Duodenal mucosa (tissue), 2 donors: ENCODE measurements around the gene PSMD6.

Experiments
- H3K27ac ChIP-seq: one replicate; pipeline ENCODE4 v1.7.0; 2013; ENCODE audit warnings: low read depth, low read length
- H3K27me3 ChIP-seq, 2 donors: one replicate each; pipeline ENCODE4 v1.7.0; 2013; ENCODE audit warnings: low read length in 2 of 2, control low read depth in 1 of 2; ENCODE audit not compliant: insufficient read depth in 2 of 2, control insufficient read depth in 1 of 2
- H3K36me3 ChIP-seq, 2 donors: one replicate each; pipeline ENCODE4 v1.7.0; 2013; ENCODE audit warnings: low read length in 2 of 2, control low read depth in 1 of 2; ENCODE audit not compliant: insufficient read depth in 2 of 2, control insufficient read depth in 1 of 2
- H3K4me1 ChIP-seq, 2 donors: one replicate each; pipeline ENCODE4 v1.7.0; 2013; ENCODE audit warnings: low read length in 2 of 2, control low read depth in 1 of 2; ENCODE audit not compliant: insufficient read depth in 2 of 2, control insufficient read depth in 1 of 2
- H3K4me3 ChIP-seq, 2 donors: one replicate each; pipeline ENCODE4 v1.7.0; 2013; ENCODE audit warnings: low read length in 2 of 2, low read depth in 1 of 2
- H3K9ac ChIP-seq, 2 donors: one replicate each; pipeline ENCODE4 v1.7.0; 2013; ENCODE audit warnings: low read length in 2 of 2, low read depth in 1 of 2
- H3K9me3 ChIP-seq, 2 donors: one replicate each; pipeline ENCODE4 v1.7.0; 2013; ENCODE audit warnings: low read length in 2 of 2, control low read depth in 1 of 2; ENCODE audit not compliant: control insufficient read depth in 1 of 2

The PSMD6 gene

DNA sequence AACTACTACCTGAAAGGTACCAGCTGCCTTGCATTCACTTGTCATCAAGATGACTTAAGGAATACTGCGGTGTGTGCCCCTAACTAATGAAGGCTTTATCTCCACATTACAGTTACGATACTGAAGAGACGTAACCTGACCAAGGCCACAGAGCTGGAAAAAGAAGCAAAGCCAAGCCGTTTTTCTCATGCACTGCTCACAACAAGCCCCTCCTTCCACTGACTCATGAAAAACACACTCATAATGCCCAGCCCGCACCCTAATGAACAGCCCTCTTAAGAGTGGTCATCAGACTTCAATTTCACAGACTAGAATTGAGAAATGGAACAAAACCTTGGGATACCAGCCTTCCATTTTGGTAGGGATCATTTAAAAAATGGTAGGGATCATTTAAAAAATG lies 11.6 kb downstream of the PSMD6 start:
- peaks cover 74 to 87% of the 10 kb centered on the region in 2 donors for H3K36me3 ChIP-seq
- H3K4me3 ChIP-seq, result no peak overlapping the region
- H3K9ac ChIP-seq, result no peak overlapping the region
- H3K27me3 ChIP-seq, result no peaks in the 10 kb centered on the region
- no peak overlapping the region for H3K27ac ChIP-seq
- H3K9me3 ChIP-seq, result no peaks in the 10 kb centered on the region
- no peaks in the 10 kb centered on the region for H3K4me1 ChIP-seq

DNA sequence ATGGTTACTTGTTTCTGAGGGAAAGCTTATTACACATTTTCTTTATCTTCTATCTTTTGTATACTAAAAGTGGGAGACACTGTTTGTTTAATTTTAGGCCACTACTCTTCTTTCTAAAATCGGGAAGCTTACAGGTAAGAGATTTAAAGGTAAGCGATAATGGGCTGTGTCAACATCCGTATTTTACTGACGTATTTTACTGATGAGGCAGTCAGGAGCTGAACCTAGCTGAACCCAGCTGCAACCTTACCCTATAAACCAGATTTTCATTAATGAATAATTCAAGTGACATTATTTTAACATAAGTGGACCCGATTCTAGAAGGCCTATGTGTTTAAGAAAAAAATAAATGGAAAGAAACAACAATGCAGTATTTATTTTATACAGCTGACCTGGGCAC lies 13.1 kb downstream of the PSMD6 start:
- Histone ChIP-seq H3K9me3 (no peaks in the 10 kb centered on the region), H3K27me3 (no peaks in the 10 kb centered on the region), H3K4me3 (no peak overlapping the region), H3K9ac (no peak overlapping the region), H3K36me3 (peaks cover 85 to 86% of the 10 kb centered on the region in 2 donors), H3K27ac (no peak overlapping the region), H3K4me1 (no peaks in the 10 kb centered on the region)

GRCh38 chr3:64009528-64009927 lies 13.8 kb downstream of the PSMD6 start:
- no peaks in the 10 kb centered on the region for H3K27me3 ChIP-seq
- no peaks in the 10 kb centered on the region for H3K9me3 ChIP-seq
- no peak overlapping the region for H3K9ac ChIP-seq
- H3K27ac ChIP-seq, result no peak overlapping the region
- H3K36me3 ChIP-seq, result peaks cover 82 to 85% of the 10 kb centered on the region in 2 donors
- H3K4me1 ChIP-seq, result no peaks in the 10 kb centered on the region
- H3K4me3 ChIP-seq, result no peak overlapping the region

GRCh38 chr3:64008487-64009351 lies 14.6 kb downstream of the PSMD6 start:
- no peak overlapping the region for H3K27ac ChIP-seq
- H3K4me3 ChIP-seq, result no peak overlapping the region
- H3K9me3 ChIP-seq, result no peaks in the 10 kb centered on the region
- H3K4me1 ChIP-seq, result no peaks in the 10 kb centered on the region
- no peak overlapping the region for H3K9ac ChIP-seq
- H3K36me3 ChIP-seq, result peaks cover 75 to 85% of the 10 kb centered on the region in 2 donors
- no peaks in the 10 kb centered on the region for H3K27me3 ChIP-seq

- Histone ChIP-seq H3K4me1 (no peaks in the 10 kb centered on the region), H3K4me3 (no peak overlapping the region), H3K27ac (no peak overlapping the region), H3K36me3 (peaks cover 68 to 78% of the 10 kb centered on the region in 2 donors), H3K9ac (no peak overlapping the region), H3K9me3 (no peaks in the 10 kb centered on the region), H3K27me3 (no peaks in the 10 kb centered on the region)
Measured at GRCh38 chr3:64008017-64008416, 15.3 kb downstream of the PSMD6 start.

- Histone ChIP-seq H3K9me3 (no peaks in the 10 kb centered on the region), H3K27ac (no peak overlapping the region), H3K36me3 (peaks cover 43 to 62% of the 10 kb centered on the region in 2 donors), H3K9ac (no peak overlapping the region), H3K4me1 (no peaks in the 10 kb centered on the region), H3K4me3 (no peak overlapping the region), H3K27me3 (no peaks in the 10 kb centered on the region)
Measured at GRCh38 chr3:64003589-64003988, 19.7 kb downstream of the PSMD6 start.

DNA sequence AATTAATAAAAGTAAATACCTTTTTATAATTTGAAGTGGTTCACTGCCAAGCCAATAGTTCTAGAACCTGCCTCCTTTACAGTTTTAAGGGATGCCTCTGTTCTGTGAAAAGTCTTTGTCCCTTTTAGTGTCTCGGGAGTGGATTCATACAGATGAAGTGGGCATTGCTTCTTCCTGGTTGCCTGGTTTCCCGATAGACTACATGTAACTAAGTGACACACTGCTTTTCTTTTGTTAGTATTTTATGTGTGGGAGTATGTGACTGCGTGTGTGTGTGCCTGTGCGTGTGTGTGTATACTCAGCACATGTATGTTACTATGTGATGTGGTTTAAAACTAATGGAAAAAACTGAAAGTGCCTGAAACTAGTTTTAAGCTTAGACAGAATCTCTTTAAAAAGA lies 21.1 kb downstream of the PSMD6 start:
- Histone ChIP-seq H3K27me3 (no peaks in the 10 kb centered on the region), H3K36me3 (peaks cover 37 to 64% of the 10 kb centered on the region in 2 donors), H3K9ac (no peak overlapping the region), H3K9me3 (no peaks in the 10 kb centered on the region), H3K4me1 (no peaks in the 10 kb centered on the region), H3K27ac (no peak overlapping the region), H3K4me3 (no peak overlapping the region)

DNA sequence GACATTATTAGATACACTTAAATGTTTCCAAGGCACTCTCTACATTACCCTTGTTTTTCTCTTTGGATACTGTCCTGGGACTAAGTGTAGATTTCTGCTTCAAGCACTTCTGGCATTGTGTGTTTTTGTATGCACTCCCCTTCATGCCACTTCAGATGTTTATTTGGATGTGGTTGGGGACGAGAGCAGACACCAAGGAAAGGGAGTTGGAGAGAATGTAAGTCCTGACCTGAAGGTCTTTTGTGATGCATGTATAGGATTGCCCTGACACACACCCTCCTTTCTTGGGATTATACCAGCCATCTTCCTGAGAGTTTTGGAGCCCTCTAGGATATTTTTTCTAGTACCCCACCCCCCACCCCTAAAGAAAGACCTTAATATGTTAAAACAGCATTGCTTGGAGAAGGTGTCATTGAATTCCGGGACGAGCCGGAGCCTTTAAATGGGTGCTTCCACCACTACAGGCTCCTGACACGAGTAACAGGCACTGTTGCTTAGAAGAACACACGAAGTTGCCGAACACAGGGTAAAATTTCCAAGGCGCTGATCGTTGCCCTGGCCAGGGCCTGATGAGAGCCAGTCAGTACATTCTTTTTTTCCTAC lies 22.7 kb downstream of the PSMD6 start:
- Histone ChIP-seq H3K36me3 (peaks cover 30 to 67% of the 10 kb centered on the region in 2 donors), H3K27ac (no peak overlapping the region), H3K4me1 (no peaks in the 10 kb centered on the region), H3K9me3 (no peaks in the 10 kb centered on the region), H3K27me3 (no peaks in the 10 kb centered on the region), H3K9ac (no peak overlapping the region), H3K4me3 (no peak overlapping the region)

GRCh38 chr3:63998852-63999754 lies 24.2 kb downstream of the PSMD6 start:
- H3K27me3 ChIP-seq, result no peaks in the 10 kb centered on the region
- H3K9me3 ChIP-seq, result no peaks in the 10 kb centered on the region
- no peak overlapping the region for H3K9ac ChIP-seq
- no peak overlapping the region for H3K4me3 ChIP-seq
- H3K36me3 ChIP-seq, result peaks cover 41 to 70% of the 10 kb centered on the region in 2 donors
- H3K27ac ChIP-seq, result no peak overlapping the region
- no peaks in the 10 kb centered on the region for H3K4me1 ChIP-seq

- Histone ChIP-seq H3K4me3 (no peak overlapping the region), H3K27me3 (no peaks in the 10 kb centered on the region), H3K36me3 (peaks cover 56 to 84% of the 10 kb centered on the region in 2 donors), H3K4me1 (no peaks in the 10 kb centered on the region), H3K9me3 (no peaks in the 10 kb centered on the region), H3K27ac (no peak overlapping the region), H3K9ac (no peak overlapping the region)
Measured at GRCh38 chr3:63995086-63995485, 28.2 kb downstream of the PSMD6 start.
